Hepatocyte (in vitro differentiated cells): ENCODE data around the gene YTHDF2.

Experiments
- CTCF ChIP-seq: fragments of 200-600 bp; sonication (generic); IDR thresholded peaks from 2 replicates; pipeline ENCODE4 v1.5.1; 2016; ENCODE audit warnings: antibody characterized with exemption, mild to moderate bottlenecking; ENCODE audit not compliant: poor library complexity
- EZH2 ChIP-seq: fragments of 200-600 bp; sonication (generic); IDR thresholded peaks from 2 replicates; pipeline ENCODE4 v1.6.1; 2016; ENCODE audit warnings: antibody characterized with exemption, mild to moderate bottlenecking, borderline replicate concordance
- EZH2phosphoT487 ChIP-seq: fragments of 200-600 bp; sonication (generic); IDR thresholded peaks from one replicate; pipeline ENCODE4 v1.6.1; 2018; ENCODE audit warnings: antibody characterized with exemption, mild to moderate bottlenecking, low read depth, moderate library complexity; ENCODE audit not compliant: unreplicated experiment, severe bottlenecking

GRCh38 chr1:28758420-28758819 lies 21.7 kb downstream of the YTHDF2 start:
- TF ChIP-seq CTCF (no peak), EZH2 (no peak), EZH2phosphoT487 (no peak)
